Activated naive CD4-positive, alpha-beta T cell (primary cell): Measurements from ENCODE around the gene CNOT6.

Source experiments
- DNase-seq, 4 experiments: peaks; one replicate each; lab custom pipeline; 2025; lab: John Stamatoyannopoulos, UW

Gene CNOT6

GRCh38 chr5:180568914-180569313 is 74.7 kb downstream of the CNOT6 start:
- DNase-seq, result no peak

DNA sequence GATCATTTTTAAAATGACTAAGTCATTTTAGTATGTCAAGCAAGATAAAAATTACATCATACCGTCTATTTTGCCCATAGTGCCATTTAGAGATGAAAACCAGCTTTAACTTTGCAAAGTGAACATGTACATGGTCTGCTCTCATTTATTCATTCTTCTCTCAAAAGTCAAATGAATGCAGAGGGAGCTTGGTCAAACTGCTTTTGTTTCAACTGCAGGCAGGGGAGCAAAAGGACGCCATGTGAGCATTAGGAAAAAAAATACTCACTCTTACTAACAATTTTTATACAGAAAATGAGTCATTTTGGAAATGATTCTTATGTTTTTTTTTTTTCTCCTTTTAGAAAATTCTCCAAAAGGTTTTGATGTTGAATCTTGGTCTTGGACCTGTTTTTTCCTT is 81.4 kb downstream of the CNOT6 start:
- no peak for DNase-seq

- no peak for DNase-seq
These were observed 86.5 kb downstream of the CNOT6 start for GRCh38 chr5:180580681-180581080.

- DNase-seq, result no peak
These were observed 89.6 kb downstream of the CNOT6 start for GRCh38 chr5:180583738-180584137.

- DNase-seq, result no peak
These were observed 92.0 kb downstream of the CNOT6 start for GRCh38 chr5:180586204-180586603.

- no peak for DNase-seq
These were observed 92.7 kb downstream of the CNOT6 start for GRCh38 chr5:180586870-180587269.

- DNase-seq, result no peak
These were observed 95.8 kb downstream of the CNOT6 start for GRCh38 chr5:180589771-180590542.

- no peak for DNase-seq
These were observed 96.5 kb downstream of the CNOT6 start for GRCh38 chr5:180590543-180591310.

DNA sequence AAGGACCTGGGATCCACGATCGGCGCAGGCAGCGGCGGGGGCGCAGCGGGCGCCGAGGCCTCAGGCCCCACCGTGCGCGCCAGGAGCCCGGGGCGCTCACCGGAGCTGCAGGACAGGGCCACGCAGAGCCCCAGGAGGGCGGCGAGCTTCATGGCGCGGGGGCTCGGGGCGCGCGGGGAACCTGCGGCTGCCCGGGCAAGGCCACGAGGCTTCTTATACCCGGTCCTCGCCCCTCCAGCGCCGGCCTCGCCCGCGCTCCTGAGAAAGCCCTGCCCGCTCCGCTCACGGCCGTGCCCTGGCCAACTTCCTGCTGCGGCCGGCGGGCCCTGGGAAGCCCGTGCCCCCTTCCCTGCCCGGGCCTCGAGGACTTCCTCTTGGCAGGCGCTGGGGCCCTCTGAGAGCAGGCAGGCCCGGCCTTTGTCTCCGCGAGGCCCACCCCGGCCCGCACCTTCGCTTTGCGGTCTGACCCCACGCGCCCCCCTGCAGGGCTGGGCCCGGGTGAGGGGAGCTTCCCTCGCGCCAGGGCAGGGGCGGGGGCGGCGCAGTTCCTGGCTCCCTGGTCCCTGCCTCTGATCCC is 97.2 kb downstream of the CNOT6 start, which contains the start of gene SCGB3A1:
SCGB3A1 (minus strand) TSS at position 189 of the 577 bp plus-strand sequence; CDS start at position 152, 37 bp downstream.
- DNase-seq, result no peak

- no peak for DNase-seq
These were observed 98.0 kb downstream of the CNOT6 start for GRCh38 chr5:180592176-180592575.

GRCh38 chr5:180593446-180594206 is 99.4 kb downstream of the CNOT6 start:
- no peak for DNase-seq

DNA sequence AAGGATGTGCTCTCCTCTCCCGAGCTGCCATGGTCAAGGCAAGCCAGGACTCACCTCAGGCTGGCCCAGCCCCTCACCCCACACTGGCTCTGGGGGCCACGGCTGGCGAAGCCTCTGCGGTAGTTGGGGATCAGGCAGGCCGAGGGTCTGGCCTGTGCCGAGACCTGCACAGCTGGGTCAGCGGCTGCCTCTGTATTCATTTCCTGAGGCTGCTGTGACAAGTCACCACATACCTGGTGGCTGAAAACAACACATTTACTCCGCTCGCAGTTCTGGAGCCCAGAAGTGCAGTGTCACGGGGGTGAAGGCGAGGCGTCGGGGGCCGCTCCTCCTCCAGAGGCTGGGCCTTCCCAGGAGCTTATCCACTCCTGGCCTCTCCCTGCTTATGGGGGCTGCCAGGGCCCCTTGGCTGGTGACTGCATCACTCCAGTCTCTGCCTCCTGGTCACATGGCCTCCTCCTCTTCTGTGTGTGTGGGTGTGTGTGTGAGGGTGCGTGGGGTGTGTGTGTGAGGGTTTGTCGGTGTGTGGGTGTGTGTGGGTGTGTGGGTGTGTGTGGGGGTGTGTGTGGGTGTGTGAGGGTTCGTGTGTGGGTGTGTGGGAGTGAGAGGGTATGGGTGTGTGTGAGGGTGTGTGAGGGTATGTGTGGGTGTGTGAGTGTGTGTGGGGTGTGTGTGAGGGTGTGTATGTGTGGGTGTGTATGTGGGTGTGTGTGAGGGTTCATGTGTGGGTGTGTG is 100.3 kb downstream of the CNOT6 start:
- no peak for DNase-seq

- no peak for DNase-seq
These were observed 100.8 kb downstream of the CNOT6 start for GRCh38 chr5:180595046-180595379.

DNA sequence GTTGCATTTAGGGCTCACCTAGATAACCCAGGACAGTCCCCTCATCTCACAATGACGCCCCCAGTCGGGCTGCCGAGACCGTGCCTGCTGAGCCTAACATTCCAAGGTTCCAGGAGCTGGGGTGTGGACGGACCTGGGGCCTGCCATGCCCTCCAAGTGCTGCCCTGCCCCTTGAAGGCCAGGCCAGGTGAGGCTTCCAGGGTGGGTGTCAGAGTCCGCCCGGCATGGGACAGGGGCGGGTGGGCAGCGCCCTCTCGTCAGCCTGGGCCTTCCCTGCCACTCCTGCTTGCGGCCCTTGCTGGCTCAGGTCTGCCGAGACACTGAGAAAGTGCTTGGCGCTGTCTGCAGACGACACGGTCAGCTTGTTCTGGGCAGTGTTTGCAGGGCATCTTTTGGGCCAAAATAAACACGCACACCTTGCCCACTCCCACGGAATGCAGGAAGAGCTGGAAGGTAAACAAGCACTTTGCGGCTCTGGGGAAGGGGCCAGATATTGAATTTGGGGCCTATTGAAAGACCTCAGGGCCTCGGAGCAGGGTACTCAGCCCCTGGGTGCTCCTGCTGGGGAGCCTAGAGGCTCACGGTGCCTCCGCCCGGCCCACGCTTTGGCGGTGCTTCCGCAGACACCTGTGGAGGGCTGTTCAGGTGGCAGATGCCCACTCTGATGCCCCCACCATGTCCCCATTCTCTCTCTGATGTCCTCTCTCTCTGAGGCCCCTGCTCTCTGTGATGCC is 101.4 kb downstream of the CNOT6 start:
- DNase-seq, result no peak

GRCh38 chr5:180596115-180596667 is 102.0 kb downstream of the CNOT6 start:
- DNase-seq, result no peak

GRCh38 chr5:180596668-180597231 is 102.6 kb downstream of the CNOT6 start:
- DNase-seq, result no peak

GRCh38 chr5:180598316-180598701 is 104.1 kb downstream of the CNOT6 start:
- DNase-seq, result no peak

- no peak for DNase-seq
These were observed 104.8 kb downstream of the CNOT6 start for GRCh38 chr5:180598797-180599589.

DNA sequence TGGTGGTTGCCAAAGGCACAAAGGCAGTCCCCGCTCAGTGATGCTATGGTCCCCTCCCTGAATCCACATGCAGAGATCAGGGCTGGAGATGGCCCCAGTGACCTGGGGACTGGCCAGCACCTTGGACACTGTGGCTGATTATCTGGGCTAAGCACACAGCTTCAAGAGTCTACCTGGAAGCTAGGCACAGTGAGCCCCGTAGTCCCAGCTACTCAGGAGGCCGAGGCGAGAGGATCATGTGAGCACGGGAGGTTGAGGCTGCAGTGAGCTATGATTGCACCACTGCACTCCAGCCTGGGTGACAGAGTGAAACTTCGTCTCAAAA is 105.4 kb downstream of the CNOT6 start:
- DNase-seq, result no peak
